WTC11 (cell line): ENCODE results near the gene PSD.

ENCODE experiments used
- ATF1 ChIP-seq: sonication (generic); formaldehyde crosslinking; IDR thresholded peaks from 2 replicates; pipeline ENCODE4 v1.8.1; 2023; ENCODE audit warnings: mild to moderate bottlenecking, moderate library complexity, missing genetic modification reagents
- ZNF317 ChIP-seq: sonication (generic); formaldehyde crosslinking; IDR thresholded peaks from 2 replicates; pipeline ENCODE4 v1.8.1; 2023; ENCODE audit warnings: low read depth, mild to moderate bottlenecking, moderate library complexity, missing genetic modification reagents, borderline replicate concordance
- TF ChIP-seq, protein P1 (sequence below): fragments of 200-600 bp; IDR thresholded peaks from 2 replicates; pipeline ENCODE4 v1.8.0; 2022; ENCODE audit warnings: antibody characterized with exemption
- TF ChIP-seq, protein P2 (sequence below): sonication (generic); formaldehyde crosslinking; IDR thresholded peaks from 2 replicates; pipeline ENCODE4 v1.8.1; 2022; ENCODE audit warnings: mild to moderate bottlenecking, missing genetic modification reagents, moderate library complexity, borderline replicate concordance
- TF ChIP-seq, protein P3 (sequence below): sonication (generic); formaldehyde crosslinking; IDR thresholded peaks from 2 replicates; pipeline ENCODE4 v1.8.0; 2022; ENCODE audit warnings: mild to moderate bottlenecking, missing genetic modification reagents

DNA sequence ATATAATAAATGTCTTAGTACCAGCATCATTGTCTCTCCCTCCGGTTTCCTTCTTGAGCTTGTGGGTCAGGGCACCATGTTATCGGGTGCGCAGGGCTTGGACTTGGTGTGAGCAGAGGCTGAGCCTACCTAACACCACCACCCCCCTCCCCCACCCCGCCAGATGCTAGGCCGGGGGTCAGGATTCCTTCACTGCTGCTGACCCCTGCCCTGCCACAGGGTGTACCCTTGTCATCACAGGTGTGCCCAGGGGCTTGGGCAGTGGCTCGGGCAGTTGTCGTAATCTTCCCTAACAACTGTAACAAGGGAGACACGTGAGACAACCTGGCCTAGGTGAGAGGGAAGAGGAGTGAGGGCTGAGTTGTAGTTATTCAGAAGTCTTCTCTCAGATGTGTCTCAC lies 35.7 kb downstream of the PSD start:
- TF ChIP-seq ZNF317, result no peak
- TF ChIP-seq, protein P1, sequence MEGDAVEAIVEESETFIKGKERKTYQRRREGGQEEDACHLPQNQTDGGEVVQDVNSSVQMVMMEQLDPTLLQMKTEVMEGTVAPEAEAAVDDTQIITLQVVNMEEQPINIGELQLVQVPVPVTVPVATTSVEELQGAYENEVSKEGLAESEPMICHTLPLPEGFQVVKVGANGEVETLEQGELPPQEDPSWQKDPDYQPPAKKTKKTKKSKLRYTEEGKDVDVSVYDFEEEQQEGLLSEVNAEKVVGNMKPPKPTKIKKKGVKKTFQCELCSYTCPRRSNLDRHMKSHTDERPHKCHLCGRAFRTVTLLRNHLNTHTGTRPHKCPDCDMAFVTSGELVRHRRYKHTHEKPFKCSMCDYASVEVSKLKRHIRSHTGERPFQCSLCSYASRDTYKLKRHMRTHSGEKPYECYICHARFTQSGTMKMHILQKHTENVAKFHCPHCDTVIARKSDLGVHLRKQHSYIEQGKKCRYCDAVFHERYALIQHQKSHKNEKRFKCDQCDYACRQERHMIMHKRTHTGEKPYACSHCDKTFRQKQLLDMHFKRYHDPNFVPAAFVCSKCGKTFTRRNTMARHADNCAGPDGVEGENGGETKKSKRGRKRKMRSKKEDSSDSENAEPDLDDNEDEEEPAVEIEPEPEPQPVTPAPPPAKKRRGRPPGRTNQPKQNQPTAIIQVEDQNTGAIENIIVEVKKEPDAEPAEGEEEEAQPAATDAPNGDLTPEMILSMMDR, result no peak
- TF ChIP-seq, protein P2, sequence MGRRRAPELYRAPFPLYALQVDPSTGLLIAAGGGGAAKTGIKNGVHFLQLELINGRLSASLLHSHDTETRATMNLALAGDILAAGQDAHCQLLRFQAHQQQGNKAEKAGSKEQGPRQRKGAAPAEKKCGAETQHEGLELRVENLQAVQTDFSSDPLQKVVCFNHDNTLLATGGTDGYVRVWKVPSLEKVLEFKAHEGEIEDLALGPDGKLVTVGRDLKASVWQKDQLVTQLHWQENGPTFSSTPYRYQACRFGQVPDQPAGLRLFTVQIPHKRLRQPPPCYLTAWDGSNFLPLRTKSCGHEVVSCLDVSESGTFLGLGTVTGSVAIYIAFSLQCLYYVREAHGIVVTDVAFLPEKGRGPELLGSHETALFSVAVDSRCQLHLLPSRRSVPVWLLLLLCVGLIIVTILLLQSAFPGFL (CRISPR knock-in tag), result no peak
- no peak for TF ChIP-seq ATF1 (CRISPR knock-in tag)
- TF ChIP-seq, protein P3, sequence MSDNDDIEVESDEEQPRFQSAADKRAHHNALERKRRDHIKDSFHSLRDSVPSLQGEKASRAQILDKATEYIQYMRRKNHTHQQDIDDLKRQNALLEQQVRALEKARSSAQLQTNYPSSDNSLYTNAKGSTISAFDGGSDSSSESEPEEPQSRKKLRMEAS, result no peak
